ENCODE measurements around the gene RIPPLY2.
"Not testable (repeated sequence)": the region's sequence is repeated elsewhere in the genome, so short reads cannot be mapped to it uniquely, and the experiment has no call there.

Gene RIPPLY2

GRCh38 chr6:83853178-83854000 lies at the start of gene RIPPLY2:
TSS of gene RIPPLY2 (plus strand) at chr6:83853360. CDS start at chr6:83853417, 57 bp downstream.
- DNase-seq (ENCODE audit: low read depth) = peak; percentile 28

- not testable (repeated sequence) for DNase-seq (ENCODE audit: low read depth)
These were observed 49.7 kb upstream of the RIPPLY2 start for GRCh38 chr6:83803492-83803891.

- peak; percentile 5 for DNase-seq (ENCODE audit: low read depth)
These were observed 48.3 kb upstream of the RIPPLY2 start for GRCh38 chr6:83804886-83805285.

GRCh38 chr6:83808005-83808404 lies 45.2 kb upstream of the RIPPLY2 start:
- DNase-seq (ENCODE audit: low read depth) = no peak

GRCh38 chr6:83808926-83809325 lies 44.2 kb upstream of the RIPPLY2 start:
- no peak for DNase-seq (ENCODE audit: low read depth)

- no peak for DNase-seq (ENCODE audit: low read depth)
These were observed 40.6 kb upstream of the RIPPLY2 start for GRCh38 chr6:83812595-83812994.

- DNase-seq (ENCODE audit: low read depth) = peak; percentile 52
These were observed 37.4 kb upstream of the RIPPLY2 start for GRCh38 chr6:83815631-83816272.

- no peak for DNase-seq (ENCODE audit: low read depth)
These were observed 30.5 kb upstream of the RIPPLY2 start for GRCh38 chr6:83822629-83823169.

- DNase-seq (ENCODE audit: low read depth) = peak; percentile 51
These were observed 28.8 kb upstream of the RIPPLY2 start for GRCh38 chr6:83824388-83824801.

- no peak for DNase-seq (ENCODE audit: low read depth)
These were observed 28.3 kb upstream of the RIPPLY2 start for GRCh38 chr6:83824831-83825230.

GRCh38 chr6:83827050-83827449 lies 26.1 kb upstream of the RIPPLY2 start:
- peak; percentile 18 for DNase-seq (ENCODE audit: low read depth)

GRCh38 chr6:83838727-83839126 lies 14.4 kb upstream of the RIPPLY2 start:
- DNase-seq (ENCODE audit: low read depth) = no peak

GRCh38 chr6:83844170-83844569 lies 9.0 kb upstream of the RIPPLY2 start:
- DNase-seq (ENCODE audit: low read depth) = no peak

GRCh38 chr6:83846291-83846690 lies 6.9 kb upstream of the RIPPLY2 start:
- no peak for DNase-seq (ENCODE audit: low read depth)

- no peak for DNase-seq (ENCODE audit: low read depth)
These were observed 6.0 kb upstream of the RIPPLY2 start for GRCh38 chr6:83847179-83847578.

GRCh38 chr6:83849127-83849526 lies 4.0 kb upstream of the RIPPLY2 start:
- no peak for DNase-seq (ENCODE audit: low read depth)

GRCh38 chr6:83849610-83850009 lies 3.5 kb upstream of the RIPPLY2 start:
- no peak for DNase-seq (ENCODE audit: low read depth)

- no peak for DNase-seq (ENCODE audit: low read depth)
These were observed 507 bp upstream of the RIPPLY2 start for GRCh38 chr6:83852528-83853177.

- DNase-seq (ENCODE audit: low read depth) = no peak
These were observed 891 bp downstream of the RIPPLY2 start for GRCh38 chr6:83854001-83854501.

GRCh38 chr6:83854766-83855165 lies 1.6 kb downstream of the RIPPLY2 start:
- DNase-seq (ENCODE audit: low read depth) = no peak

GRCh38 chr6:83859410-83860358 lies 6.5 kb downstream of the RIPPLY2 start, which contains the start of gene CYB5R4:
TSS of gene CYB5R4 (plus strand) at chr6:83859689. CDS start at chr6:83859783, 94 bp downstream.
- peak; percentile 97 for DNase-seq (ENCODE audit: low read depth)

Measured in ELR (cell line).